H9 (cell line): Measurements from ENCODE around the gene TSPAN3. TPM values are rescaled to one million over a fixed set of nuclear protein-coding genes. Genes with fewer than 3 reads are reported as not detected.

Source experiments
- DNase-seq: peaks from one replicate; pipeline ENCODE4 v3.0.0-alpha.2; 2017
- H2AFZ ChIP-seq: one replicate; pipeline ENCODE4 v1.6.1; 2013; ENCODE audit warnings: mild to moderate bottlenecking, low read length, control low read depth, moderate library complexity
- H2AK5ac ChIP-seq: 2 replicates; pipeline ENCODE4 v1.6.1; 2013; ENCODE audit warnings: low read length, control low read depth, mixed read lengths; ENCODE audit not compliant: insufficient read length
- H2BK120ac ChIP-seq: one replicate; pipeline ENCODE4 v1.6.1; 2013; ENCODE audit warnings: low read depth, mild to moderate bottlenecking, low read length, control low read depth, inconsistent platforms; ENCODE audit not compliant: poor library complexity, severe bottlenecking
- H2BK12ac ChIP-seq: 2 replicates; pipeline ENCODE4 v1.6.1; 2013; ENCODE audit warnings: low read length, control low read depth, mixed read lengths, low read depth; ENCODE audit not compliant: insufficient read length
- H2BK15ac ChIP-seq: 2 replicates; pipeline ENCODE4 v1.6.1; 2013; ENCODE audit warnings: low read depth, low read length, control low read depth
- H2BK20ac ChIP-seq: one replicate; pipeline ENCODE4 v1.6.1; 2013; ENCODE audit warnings: low read depth, mild to moderate bottlenecking, low read length, control low read depth, inconsistent platforms; ENCODE audit not compliant: poor library complexity, severe bottlenecking
- H2BK5ac ChIP-seq: 2 replicates; pipeline ENCODE4 v1.6.1; 2013; ENCODE audit warnings: low read length, control low read depth, mixed read lengths; ENCODE audit not compliant: insufficient read length
- H3K14ac ChIP-seq: 2 replicates; pipeline ENCODE4 v1.6.1; 2013; ENCODE audit warnings: low read length, control low read depth; ENCODE audit not compliant: insufficient read depth
- H3K18ac ChIP-seq: 2 replicates; pipeline ENCODE4 v1.6.1; 2013; ENCODE audit warnings: low read depth, mild to moderate bottlenecking, mixed read lengths, low read length, control low read depth; ENCODE audit not compliant: insufficient read length
- H3K23ac ChIP-seq: 2 replicates; pipeline ENCODE4 v1.6.1; 2013; ENCODE audit warnings: low read length, control low read depth, mixed read lengths, low read depth; ENCODE audit not compliant: insufficient read length
- H3K23me2 ChIP-seq: 2 replicates; pipeline ENCODE4 v1.6.1; 2013; ENCODE audit warnings: low read depth, mild to moderate bottlenecking, mixed read lengths, low read length, control low read depth; ENCODE audit not compliant: insufficient read length, poor library complexity, severe bottlenecking
- H3K27ac ChIP-seq: 2 replicates; pipeline ENCODE4 v1.5.1; 2013; ENCODE audit warnings: low read length, control low read depth, mixed read lengths, low read depth; ENCODE audit not compliant: insufficient read length
- H3K27me3 ChIP-seq: 2 replicates; pipeline ENCODE4 v1.6.1; 2013; ENCODE audit warnings: low read length, control low read depth, inconsistent platforms; ENCODE audit not compliant: insufficient read depth
- H3K4ac ChIP-seq: 2 replicates; pipeline ENCODE4 v1.6.1; 2013; ENCODE audit warnings: low read depth, mild to moderate bottlenecking, control low read depth, inconsistent platforms, low read length, moderate library complexity
- H3K4me1 ChIP-seq: 2 replicates; pipeline ENCODE4 v1.6.1; 2013; ENCODE audit warnings: low read length, control low read depth, inconsistent platforms; ENCODE audit not compliant: insufficient read depth
- H3K4me2 ChIP-seq: 2 replicates; pipeline ENCODE4 v1.6.1; 2013; ENCODE audit warnings: low read length, control low read depth, mixed read lengths; ENCODE audit not compliant: insufficient read length, insufficient read depth
- H3K56ac ChIP-seq: 2 replicates; pipeline ENCODE4 v1.6.1; 2013; ENCODE audit warnings: low read depth, mild to moderate bottlenecking, mixed read lengths, low read length, control low read depth; ENCODE audit not compliant: insufficient read length
- H3K79me1 ChIP-seq: 2 replicates; pipeline ENCODE4 v1.6.1; 2013; ENCODE audit warnings: low read depth, mild to moderate bottlenecking, moderate library complexity, low read length, control low read depth, inconsistent platforms; ENCODE audit not compliant: insufficient read depth, poor library complexity, severe bottlenecking
- H3K79me2 ChIP-seq: 2 replicates; pipeline ENCODE4 v1.6.1; 2013; ENCODE audit warnings: low read length, control low read depth, inconsistent platforms; ENCODE audit not compliant: insufficient read depth
- H3K9ac ChIP-seq: 2 replicates; pipeline ENCODE4 v1.6.1; 2013; ENCODE audit warnings: low read length, control low read depth, mixed read lengths; ENCODE audit not compliant: insufficient read length; ENCODE audit errors: extremely low read depth
- H3K9me3 ChIP-seq: one replicate; pipeline ENCODE4 v1.6.1; 2013; ENCODE audit warnings: low read depth, low read length, inconsistent platforms; ENCODE audit not compliant: control insufficient read depth
- H3T11ph ChIP-seq: one replicate; pipeline ENCODE4 v1.6.1; 2013; ENCODE audit warnings: mild to moderate bottlenecking, low read length, control low read depth, inconsistent platforms
- H4K20me1 ChIP-seq: one replicate; pipeline ENCODE4 v1.6.1; 2013; ENCODE audit not compliant: control insufficient read depth, insufficient read length, insufficient read depth
- H4K5ac ChIP-seq: 2 replicates; pipeline ENCODE4 v1.6.1; 2013; ENCODE audit warnings: low read depth, mild to moderate bottlenecking, mixed read lengths, low read length, control low read depth; ENCODE audit not compliant: insufficient read length
- H4K8ac ChIP-seq: replicated peaks from 2 replicates; pipeline ENCODE4 v1.6.1; 2013; ENCODE audit warnings: low read length, control low read depth, mixed read lengths, low read depth; ENCODE audit not compliant: insufficient read length
- H4K91ac ChIP-seq: 2 replicates; pipeline ENCODE4 v1.6.1; 2013; ENCODE audit warnings: low read depth, mild to moderate bottlenecking, moderate library complexity, mixed read lengths, low read length, control low read depth; ENCODE audit not compliant: insufficient read length
- H3K27ac Mint-ChIP-seq, 3 experiments: 2 replicates in 2 of 3; 3 replicates in 1 of 3; pipeline ENCODE4 v1.8.0; 2020 to 2021; ENCODE audit warnings: mixed read lengths in 3 of 3, mild to moderate bottlenecking in 1 of 3, moderate library complexity in 1 of 3
- H3K27me3 Mint-ChIP-seq: 2 replicates; pipeline ENCODE4 v1.8.0; 2021; ENCODE audit warnings: low read depth, mild to moderate bottlenecking, moderate library complexity, mixed read lengths
- H3K36me3 Mint-ChIP-seq, 3 experiments: 2 replicates in 2 of 3; 3 replicates in 1 of 3; pipeline ENCODE4 v1.8.0; 2020 to 2021; ENCODE audit warnings: low read depth in 3 of 3, mixed read lengths in 3 of 3; ENCODE audit not compliant: insufficient read depth in 1 of 3
- H3K4me1 Mint-ChIP-seq, 2 experiments: 2 replicates each; pipeline ENCODE4 v1.8.0; 2020; ENCODE audit warnings: mixed read lengths in 2 of 2
- H3K4me3 Mint-ChIP-seq, 2 experiments: 2 replicates in 1 of 2; 3 replicates in 1 of 2; pipeline ENCODE4 v1.8.0; 2020 to 2021; ENCODE audit warnings: mild to moderate bottlenecking in 2 of 2, mixed read lengths in 2 of 2, moderate library complexity in 1 of 2
- H3K9me3 Mint-ChIP-seq, 2 experiments: 2 replicates in 1 of 2; 3 replicates in 1 of 2; pipeline ENCODE4 v1.8.0; 2020; ENCODE audit warnings: mild to moderate bottlenecking in 2 of 2, mixed read lengths in 2 of 2, moderate library complexity in 1 of 2
- WGBS: extraction: QIAGEN DNeasy Blood & Tissue Kit; methylation state at CpG from one replicate; pipeline ENCODE4 v1.1.7; 2013; ENCODE audit warnings: missing lambda C conversion rate, low lambda C conversion rate, mixed read lengths; ENCODE audit not compliant: insufficient read length; ENCODE audit errors: extremely low coverage; 5-methylcytosine and 5-hydroxymethylcytosine counted together
- total RNA-seq: library from RNA; stranded (reverse); gene quantifications from 2 replicates; pipeline ENCODE4 v1.2.1, GENCODE V29; 2021
- TF ChIP-seq, protein P1 (sequence below): fragments of 200-600 bp; sonication (generic); conservative IDR thresholded peaks from 3 replicates; pipeline ENCODE4 v1.8.0; 2021; ENCODE audit warnings: antibody characterized with exemption, mild to moderate bottlenecking

The TSPAN3 gene
- total RNA-seq, 1 experiment from 2014 or later: 117 TPM

DNA sequence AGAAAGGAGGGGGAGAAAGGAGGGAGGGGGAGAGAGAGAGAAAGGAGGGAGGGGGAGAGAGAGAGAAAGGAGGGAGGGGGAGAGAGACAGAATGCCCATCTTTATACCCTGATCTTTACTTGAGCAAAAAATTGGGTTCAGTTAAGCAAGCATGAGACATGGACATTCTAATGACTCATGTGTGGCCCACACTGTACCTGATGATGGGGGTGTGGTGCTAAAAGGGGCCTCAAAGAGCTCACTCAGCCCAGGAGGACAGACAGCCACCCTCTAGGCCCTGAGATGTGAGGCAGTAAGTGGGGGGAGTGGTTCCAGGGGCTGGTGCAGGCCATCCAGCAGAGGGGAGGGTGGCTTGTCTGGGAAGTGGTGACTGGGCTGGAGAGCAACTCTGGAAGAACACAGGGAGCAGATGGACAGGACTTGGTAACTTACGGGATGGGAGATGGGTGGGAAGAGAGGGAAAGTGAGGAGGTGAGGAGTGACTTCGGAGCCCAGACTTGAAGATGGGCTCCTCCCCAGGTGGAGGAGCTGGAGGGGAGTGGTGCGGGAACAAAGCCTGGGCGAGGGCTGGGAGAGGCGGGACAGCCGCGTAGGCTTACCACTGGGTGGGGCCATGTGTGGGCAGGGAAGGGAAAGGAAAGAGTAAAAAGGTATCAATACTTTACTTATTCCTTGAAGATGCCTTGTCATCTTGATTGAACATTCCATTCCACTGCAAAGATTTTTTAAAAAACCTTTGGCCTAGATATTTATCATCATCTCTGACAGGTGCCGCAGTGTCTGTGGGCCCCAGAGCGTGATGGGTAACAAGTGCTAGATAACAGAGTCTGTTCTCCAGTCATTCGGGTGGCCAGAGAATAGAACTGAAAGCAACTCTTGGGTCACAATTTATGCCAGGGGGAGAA lies 32.3 kb downstream of the TSPAN3 start:
- no peak overlapping the region for H3K27ac Mint-ChIP-seq
- H2AK5ac ChIP-seq: no peak overlapping the region
- H2AFZ ChIP-seq: no peak overlapping the region
- H3K79me2 ChIP-seq: no peaks in the 10 kb centered on the region
- peaks cover 20 to 34% (median 34%) of the 10 kb centered on the region in 3 experiments for H3K36me3 Mint-ChIP-seq
- no peak overlapping the region for H3K27ac ChIP-seq
- H3K14ac ChIP-seq: no peak overlapping the region
- H3K23ac ChIP-seq: no peak overlapping the region
- H3K27me3 Mint-ChIP-seq: peaks cover 4% of the 10 kb centered on the region; the same call in 1 of the 2 replicates
- H3K9me3 Mint-ChIP-seq: peaks cover 17 to 18% of the 10 kb centered on the region in 2 experiments
- no peak overlapping the region for H3K4me3 Mint-ChIP-seq
- no peak overlapping the region for H2BK12ac ChIP-seq
- H3K79me1 ChIP-seq: no peaks in the 10 kb centered on the region
- H4K5ac ChIP-seq: no peak overlapping the region
- peaks cover 10 to 13% of the 10 kb centered on the region in 2 experiments for H3K4me1 Mint-ChIP-seq
- WGBS: no CpG with 5 or more reads among the region's 10 CpGs
- H3K27me3 ChIP-seq: no peaks in the 10 kb centered on the region
- H3K9me3 ChIP-seq: no peaks in the 10 kb centered on the region
- no peak overlapping the region for H3K4me2 ChIP-seq
- H4K20me1 ChIP-seq: no peaks in the 10 kb centered on the region
- H2BK15ac ChIP-seq: no peak overlapping the region
- no peak overlapping the region for H3K9ac ChIP-seq
- H3K56ac ChIP-seq: no peak overlapping the region
- no peak overlapping the region for H3K18ac ChIP-seq
- no peak overlapping the region for H3T11ph ChIP-seq
- no peaks in the 10 kb centered on the region for H3K4me1 ChIP-seq
- no peak overlapping the region for H2BK20ac ChIP-seq
- H3K4ac ChIP-seq: no peak overlapping the region
- TF ChIP-seq, protein P1, sequence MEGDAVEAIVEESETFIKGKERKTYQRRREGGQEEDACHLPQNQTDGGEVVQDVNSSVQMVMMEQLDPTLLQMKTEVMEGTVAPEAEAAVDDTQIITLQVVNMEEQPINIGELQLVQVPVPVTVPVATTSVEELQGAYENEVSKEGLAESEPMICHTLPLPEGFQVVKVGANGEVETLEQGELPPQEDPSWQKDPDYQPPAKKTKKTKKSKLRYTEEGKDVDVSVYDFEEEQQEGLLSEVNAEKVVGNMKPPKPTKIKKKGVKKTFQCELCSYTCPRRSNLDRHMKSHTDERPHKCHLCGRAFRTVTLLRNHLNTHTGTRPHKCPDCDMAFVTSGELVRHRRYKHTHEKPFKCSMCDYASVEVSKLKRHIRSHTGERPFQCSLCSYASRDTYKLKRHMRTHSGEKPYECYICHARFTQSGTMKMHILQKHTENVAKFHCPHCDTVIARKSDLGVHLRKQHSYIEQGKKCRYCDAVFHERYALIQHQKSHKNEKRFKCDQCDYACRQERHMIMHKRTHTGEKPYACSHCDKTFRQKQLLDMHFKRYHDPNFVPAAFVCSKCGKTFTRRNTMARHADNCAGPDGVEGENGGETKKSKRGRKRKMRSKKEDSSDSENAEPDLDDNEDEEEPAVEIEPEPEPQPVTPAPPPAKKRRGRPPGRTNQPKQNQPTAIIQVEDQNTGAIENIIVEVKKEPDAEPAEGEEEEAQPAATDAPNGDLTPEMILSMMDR: no peak
- no peak overlapping the region for H2BK120ac ChIP-seq
- no peaks in the 10 kb centered on the region for H3K23me2 ChIP-seq
- no peak overlapping the region for H2BK5ac ChIP-seq
- H4K91ac ChIP-seq: no peak overlapping the region
- DNase-seq: no peak
- H4K8ac ChIP-seq: no peak overlapping the region
